ENCODE measurements around the gene MFAP4.

GRCh38 chr17:19384723-19385391, 2.1 kb downstream of the MFAP4 start:
- TF ChIP-seq ZNF274 (IDR thresholded peaks at IDR 0.05; ENCODE audit: low read depth, low read length) = no peak
- no peak for TF ChIP-seq YY1 (IDR thresholded peaks at IDR 0.05; ENCODE audit: insufficient read depth, insufficient read length)
- TF ChIP-seq SUZ12 (IDR thresholded peaks at IDR 0.05; ENCODE audit: extremely low read depth, insufficient read depth, insufficient read length) = no peak
